NCI-H1105 treated with DMSO at 0.1 percent for 48 hours (cell line): ENCODE data around the gene WASF2.
"Not testable (repeated sequence)": the region's sequence is repeated elsewhere in the genome, so short reads cannot be mapped to it uniquely, and the experiment has no call there.

Experiments used
- DNase-seq: peaks from one replicate; lab custom pipeline; 2025; lab: John Stamatoyannopoulos, UW

WASF2 gene

DNA sequence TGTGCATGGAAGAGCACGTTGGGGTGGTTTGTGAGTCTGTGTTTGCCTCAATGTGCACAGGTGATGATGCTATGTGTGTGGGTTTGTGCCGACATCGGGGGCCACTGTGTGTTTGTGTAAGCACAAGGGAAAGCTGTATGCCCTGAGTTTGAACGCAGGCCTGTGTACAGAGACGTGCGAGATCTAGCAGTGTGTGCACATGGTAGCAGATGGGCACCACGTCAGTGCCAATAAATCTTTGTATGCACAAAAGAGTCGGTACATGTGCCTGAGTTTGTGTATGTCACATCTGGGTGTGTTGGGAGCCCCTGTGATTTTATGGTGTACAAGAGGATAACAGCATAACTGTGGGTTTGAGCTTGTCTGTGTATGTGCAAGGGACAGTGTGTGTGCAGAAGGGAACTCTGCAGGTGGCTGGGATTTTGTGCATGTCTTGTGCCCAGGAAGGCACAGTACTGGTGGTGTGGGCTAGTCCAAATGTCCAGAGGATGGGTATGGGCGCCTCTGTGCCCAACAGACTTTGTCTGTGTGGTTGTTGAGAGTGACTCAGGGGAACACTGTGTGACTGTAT lies 32.0 kb upstream of the WASF2 start:
- no peak for DNase-seq

DNA sequence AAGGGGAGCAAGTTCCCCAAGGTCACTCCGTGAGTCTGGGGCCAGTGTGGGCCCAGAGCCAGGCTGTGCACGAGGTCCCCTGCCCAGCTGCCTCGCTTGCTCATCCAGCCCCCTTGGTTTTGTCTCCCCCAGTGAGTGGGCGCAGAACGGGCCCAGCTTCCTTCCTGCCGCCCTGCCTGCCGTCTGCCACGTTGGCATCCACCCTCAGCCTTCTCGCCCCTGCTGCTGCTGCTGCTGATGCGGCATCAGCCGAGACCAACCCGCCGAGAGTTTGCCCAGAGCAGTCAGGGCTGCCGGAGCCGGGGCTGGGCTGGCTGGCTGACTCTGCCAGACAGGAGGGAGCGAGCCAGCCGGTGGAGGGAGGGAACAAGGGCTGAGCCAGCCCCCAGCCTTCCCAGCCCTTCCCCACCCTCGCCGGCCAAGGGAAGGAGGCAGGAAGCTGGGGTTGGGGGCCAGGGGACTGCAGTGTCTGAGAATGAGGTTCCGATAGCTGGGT lies 31.4 kb upstream of the WASF2 start:
- no peak for DNase-seq

GRCh38 chr1:27520651-27521050 lies 30.7 kb upstream of the WASF2 start:
- no peak for DNase-seq

GRCh38 chr1:27519331-27520258 lies 29.6 kb upstream of the WASF2 start:
- DNase-seq: peak; percentile 42

DNA sequence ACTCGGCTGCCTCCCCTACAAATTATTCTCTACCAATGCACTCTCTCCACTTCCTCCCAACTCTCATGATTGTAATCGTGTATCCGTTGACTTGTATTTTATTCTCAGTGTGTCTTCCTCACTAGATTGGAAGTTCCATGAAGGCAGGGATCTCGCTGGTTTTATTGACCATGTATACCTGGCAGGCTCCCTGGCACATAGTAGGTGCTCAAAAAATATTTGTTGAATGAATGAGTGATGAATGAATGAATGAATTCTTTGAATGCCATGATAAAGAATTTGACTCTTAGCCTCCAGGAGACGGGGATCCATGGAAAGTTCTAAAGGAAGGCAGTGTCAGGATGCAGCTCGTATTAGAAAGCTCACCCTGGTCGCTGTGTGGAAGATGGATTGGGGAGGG lies 28.8 kb upstream of the WASF2 start:
- DNase-seq: no peak

- no peak for DNase-seq
Measured at GRCh38 chr1:27517907-27518718, 28.1 kb upstream of the WASF2 start.

DNA sequence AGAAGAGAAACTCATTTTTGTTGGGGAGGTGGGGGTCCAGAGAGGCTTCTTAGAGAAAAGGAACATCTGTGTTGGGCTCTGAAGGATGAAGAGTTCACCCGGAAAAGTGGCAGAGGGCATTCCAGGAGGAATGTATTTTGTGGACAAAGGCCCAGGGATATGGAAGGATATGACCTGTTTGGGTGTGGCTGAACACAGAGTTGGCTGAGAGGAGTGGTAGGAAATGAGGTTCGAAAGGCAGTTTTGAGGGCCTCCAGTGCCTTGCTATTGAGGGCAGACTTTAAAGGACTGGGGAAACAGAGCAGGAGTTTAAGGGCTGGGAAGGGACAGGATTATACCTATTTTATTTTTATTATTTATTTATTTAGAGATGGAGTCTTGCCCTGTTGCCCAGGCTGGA lies 27.3 kb upstream of the WASF2 start:
- no peak for DNase-seq

DNA sequence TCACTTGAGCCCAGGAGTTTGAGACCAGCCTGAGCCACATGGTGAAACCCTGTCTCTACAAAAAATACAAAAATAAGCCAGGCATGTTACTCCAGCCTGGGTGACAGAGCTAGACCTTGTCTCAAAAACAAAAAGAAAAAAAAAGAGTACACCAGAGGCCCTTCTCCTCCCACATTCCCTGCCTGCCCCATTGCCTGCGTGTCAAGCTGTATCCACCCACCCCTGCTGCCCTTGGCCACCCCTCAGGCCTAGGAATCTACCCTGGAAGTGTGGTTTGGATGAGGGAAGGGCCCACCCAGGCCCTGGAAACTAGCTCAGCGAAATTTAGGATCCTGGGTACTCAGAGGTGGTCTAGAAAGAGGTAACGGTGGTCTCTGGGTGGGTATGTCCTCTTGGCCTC lies 25.7 kb upstream of the WASF2 start:
- no peak for DNase-seq

- no peak for DNase-seq
Measured at GRCh38 chr1:27513958-27514357, 24.0 kb upstream of the WASF2 start.

DNA sequence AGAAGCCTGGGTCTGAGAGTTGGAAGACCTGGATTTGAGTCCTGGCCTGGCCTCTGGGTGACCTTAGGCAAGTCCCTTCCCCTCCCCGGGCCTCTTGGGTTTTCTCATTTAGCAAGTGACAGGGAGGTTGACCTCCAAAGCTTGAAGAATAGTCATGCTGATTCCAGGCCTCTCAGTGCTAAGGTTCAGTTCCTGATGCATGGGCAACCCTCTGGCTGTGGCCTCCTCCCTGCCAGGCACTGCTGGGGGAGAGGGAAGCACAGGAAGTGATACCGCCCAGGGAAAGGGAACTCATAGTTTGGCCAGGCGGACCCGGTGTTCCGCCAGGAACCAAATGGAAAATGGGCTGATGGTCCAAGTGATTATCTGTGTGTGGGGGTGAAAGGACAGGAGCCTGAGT lies 23.6 kb upstream of the WASF2 start:
- DNase-seq: no peak

- no peak for DNase-seq
Measured at GRCh38 chr1:27509127-27510080, 19.4 kb upstream of the WASF2 start.

GRCh38 chr1:27507960-27508665 lies 18.1 kb upstream of the WASF2 start:
- DNase-seq: no peak

GRCh38 chr1:27506703-27507102 lies 16.7 kb upstream of the WASF2 start:
- no peak for DNase-seq

- DNase-seq: no peak
Measured at GRCh38 chr1:27505420-27505680, 15.4 kb upstream of the WASF2 start.

- no peak for DNase-seq
Measured at GRCh38 chr1:27504588-27505419, 14.8 kb upstream of the WASF2 start.

GRCh38 chr1:27503844-27504587 lies 14.0 kb upstream of the WASF2 start:
- no peak for DNase-seq

DNA sequence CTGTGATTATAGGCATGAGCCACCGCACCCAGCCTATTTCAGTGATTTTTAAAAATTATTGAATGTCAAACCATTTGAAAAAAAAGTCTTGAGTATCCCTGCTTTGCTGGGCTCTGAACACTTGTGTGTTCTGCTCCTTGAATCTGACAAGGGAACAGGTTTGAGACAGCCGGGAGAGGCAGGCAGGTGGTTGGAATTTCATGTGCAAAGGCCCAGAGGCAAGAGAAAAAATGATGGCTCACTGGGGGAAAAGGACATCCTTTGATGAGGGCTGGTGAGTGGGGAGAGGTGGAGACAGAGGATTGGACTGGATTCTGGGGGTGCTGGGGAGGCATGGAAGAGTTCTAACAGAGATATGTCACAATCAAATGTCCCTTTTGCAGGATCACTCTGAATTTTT lies 13.1 kb upstream of the WASF2 start:
- no peak for DNase-seq

GRCh38 chr1:27501159-27501558 lies 11.2 kb upstream of the WASF2 start:
- DNase-seq: not testable (repeated sequence)

GRCh38 chr1:27499142-27499541 lies 9.2 kb upstream of the WASF2 start:
- DNase-seq: no peak
